ENCODE data around the gene VANGL2. TPM values are rescaled to one million over a fixed set of nuclear protein-coding genes. Genes with fewer than 3 reads are reported as not detected.

The VANGL2 gene
- total RNA-seq, 4 donors from 2014 or later = 0.26 to 1.2 (median 0.78) TPM; not detected in 1

GRCh38 chr1:160363951-160364735 lies 36.2 kb upstream of the VANGL2 start:
- intact Hi-C loops (cut with DNase I; ENCODE audit: low total_unique reads) = no loop called here
- H3K4me3 ChIP-seq = no peak overlapping the region
- peaks cover 0 to 2% (median 0%) of the 10 kb centered on the region in 3 donors for H3K27me3 ChIP-seq
- no peak overlapping the region for H3K27ac ChIP-seq
- DNase-seq = no peak
- no peak for TF ChIP-seq CTCF (IDR thresholded peaks at IDR 0.05 in 4 of 5, conservative IDR thresholded peaks at IDR 0.05 in 1 of 5)
- TF ChIP-seq POLR2A (IDR thresholded peaks at IDR 0.05) = no peak
- peaks cover 0 to 9% of the 10 kb centered on the region in 2 donors for H3K4me1 ChIP-seq
- no peak for ATAC-seq
- in situ Hi-C loops (cut with MboI; ENCODE audit: low sequenced_read_pairs in 4 of 4) = loop anchor here in 2 of 4 donors (25.0 kb wide), 1 partner anchor 277 kb away; the partner anchor contains the start of genes IGSF8 (in 2 of the 2) and KCNJ9 (in 2 of the 2)
- no peaks in the 10 kb centered on the region for H3K36me3 ChIP-seq
- no peaks in the 10 kb centered on the region for H3K9me3 ChIP-seq

GRCh38 chr1:160365325-160365724 lies 35.0 kb upstream of the VANGL2 start:
- H3K27ac ChIP-seq = no peak overlapping the region
- intact Hi-C loops (cut with DNase I; ENCODE audit: low total_unique reads) = no loop called here
- ATAC-seq (no peak), DNase-seq (no peak)
- peaks cover 0 to 2% (median 0%) of the 10 kb centered on the region in 3 donors for H3K27me3 ChIP-seq
- in situ Hi-C loops (cut with MboI; ENCODE audit: low sequenced_read_pairs in 4 of 4) = loop anchor here in 2 of 4 donors (25.0 kb wide), 1 partner anchor 278 kb away; the partner anchor contains the start of genes IGSF8 (in 2 of the 2) and KCNJ9 (in 2 of the 2)
- H3K4me1 ChIP-seq = peaks cover 0 to under 1% of the 10 kb centered on the region in 2 donors
- H3K36me3 ChIP-seq = no peaks in the 10 kb centered on the region
- no peak overlapping the region for H3K4me3 ChIP-seq
- TF ChIP-seq CTCF (IDR thresholded peaks at IDR 0.05 in 4 of 5, conservative IDR thresholded peaks at IDR 0.05 in 1 of 5) (no peak), POLR2A (IDR thresholded peaks at IDR 0.05) (no peak)
- no peaks in the 10 kb centered on the region for H3K9me3 ChIP-seq

GRCh38 chr1:160366731-160367515 lies 33.4 kb upstream of the VANGL2 start, which contains the start of gene NHLH1:
TSS of gene NHLH1 (plus strand) at chr1:160367071. CDS start at chr1:160370732, 3,661 bp downstream.
- Histone ChIP-seq H3K27ac (no peak within 1 kb of the TSS), H3K27me3 (peaks cover 0 to 2% (median 0%) of the 10 kb centered on the region in 3 donors), H3K4me3 (no peak within 1 kb of the TSS), H3K4me1 (no peaks in the 10 kb centered on the region), H3K9me3 (no peaks in the 10 kb centered on the region), H3K36me3 (no peaks in the 10 kb centered on the region)
- no peak for ATAC-seq
- in situ Hi-C loops (cut with MboI; ENCODE audit: low sequenced_read_pairs in 4 of 4) (loop anchor here in 2 of 4 donors (25.0 kb wide), 1 partner anchor 280 kb away; the partner anchor contains the start of genes IGSF8 (in 2 of the 2) and KCNJ9 (in 2 of the 2)), intact Hi-C loops (cut with DNase I; ENCODE audit: low total_unique reads) (no loop called here)
- TF ChIP-seq CTCF (IDR thresholded peaks at IDR 0.05 in 4 of 5, conservative IDR thresholded peaks at IDR 0.05 in 1 of 5) (no peak), POLR2A (IDR thresholded peaks at IDR 0.05) (no peak)
- no peak for DNase-seq

GRCh38 chr1:160367516-160367900 lies 32.9 kb upstream of the VANGL2 start:
- Histone ChIP-seq H3K9me3 (no peaks in the 10 kb centered on the region), H3K4me1 (no peaks in the 10 kb centered on the region), H3K27ac (no peak overlapping the region), H3K27me3 (peaks cover 0 to 2% (median 0%) of the 10 kb centered on the region in 3 donors), H3K4me3 (no peak overlapping the region), H3K36me3 (no peaks in the 10 kb centered on the region)
- DNase-seq (no peak), ATAC-seq (no peak)
- TF ChIP-seq POLR2A (IDR thresholded peaks at IDR 0.05) = no peak
- no peak for TF ChIP-seq CTCF (IDR thresholded peaks at IDR 0.05 in 4 of 5, conservative IDR thresholded peaks at IDR 0.05 in 1 of 5)
- intact Hi-C loops (cut with DNase I; ENCODE audit: low total_unique reads) (no loop called here), in situ Hi-C loops (cut with MboI; ENCODE audit: low sequenced_read_pairs in 4 of 4) (loop anchor here in 2 of 4 donors (25.0 kb wide), 1 partner anchor 280 kb away; the partner anchor contains the start of genes IGSF8 (in 2 of the 2) and KCNJ9 (in 2 of the 2))

All from gastrocnemius medialis (tissue), 4 donors.